Esophagus (tissue), 2 donors: ENCODE data around the gene LRP1B. TPM values are rescaled to one million over a fixed set of nuclear protein-coding genes. Genes with fewer than 3 reads are reported as not detected.

Experiments
- H3K27ac ChIP-seq, 2 donors: one replicate each; pipeline ENCODE4 v1.5.1; 2013; ENCODE audit warnings: low read depth in 2 of 2, mild to moderate bottlenecking in 2 of 2, inconsistent platforms in 1 of 2, low read length in 1 of 2, moderate library complexity in 1 of 2
- H3K27me3 ChIP-seq, 2 donors: one replicate each; pipeline ENCODE4 v1.6.1; 2013; ENCODE audit warnings: low read length in 2 of 2, control low read depth in 1 of 2, mild to moderate bottlenecking in 1 of 2; ENCODE audit not compliant: insufficient read depth in 2 of 2, control insufficient read depth in 1 of 2
- H3K36me3 ChIP-seq, 2 donors: one replicate each; pipeline ENCODE4 v1.6.1; 2013; ENCODE audit warnings: low read length in 1 of 2; ENCODE audit not compliant: control insufficient read depth in 2 of 2, insufficient read depth in 2 of 2
- H3K4me1 ChIP-seq, 2 donors: one replicate each; pipeline ENCODE4 v1.6.1; 2013; ENCODE audit warnings: low read length in 1 of 2; ENCODE audit not compliant: control insufficient read depth in 2 of 2, insufficient read depth in 2 of 2
- H3K4me3 ChIP-seq, 2 donors: one replicate each; pipeline ENCODE4 v1.5.1; 2013; ENCODE audit warnings: low read length in 2 of 2, mild to moderate bottlenecking in 2 of 2, low read depth in 1 of 2, moderate library complexity in 1 of 2
- H3K9me3 ChIP-seq, 2 donors: one replicate each; pipeline ENCODE4 v1.6.1; 2013; ENCODE audit warnings: mild to moderate bottlenecking in 2 of 2, low read depth in 1 of 2, low read length in 1 of 2, moderate library complexity in 1 of 2; ENCODE audit not compliant: control insufficient read depth in 2 of 2, insufficient read depth in 1 of 2
- WGBS, 2 donors: extraction: QIAGEN DNeasy Blood & Tissue Kit; methylation state at CpG; one replicate each; pipeline ENCODE4 v1.1.7; 2013; 5-methylcytosine and 5-hydroxymethylcytosine counted together
- polyA plus RNA-seq, 2 donors: library from polyadenylated mRNA; stranded (reverse); fragments of 200-250 nt; gene quantifications; one replicate each; pipeline ENCODE4 v1.2.3, GENCODE V29; 2013
- donor health status: healthy with polysubstance abuse.
- donor health status: Bipolar disorder and iron deficiency.

The LRP1B gene
- polyA plus RNA-seq, 2 donors, result 0.02 to 0.10 TPM

- H3K27ac ChIP-seq, result no peak overlapping the region
- H3K36me3 ChIP-seq, result no peaks in the 10 kb centered on the region
- no peaks in the 10 kb centered on the region for H3K9me3 ChIP-seq
- no peaks in the 10 kb centered on the region for H3K27me3 ChIP-seq
- no peaks in the 10 kb centered on the region for H3K4me1 ChIP-seq
- H3K4me3 ChIP-seq, result no peak overlapping the region
These were observed 1220.1 kb downstream of the LRP1B start for GRCh38 chr2:140910683-140911082.

- no peaks in the 10 kb centered on the region for H3K4me1 ChIP-seq
- no peak overlapping the region for H3K4me3 ChIP-seq
- no peak overlapping the region for H3K27ac ChIP-seq
- no peaks in the 10 kb centered on the region for H3K9me3 ChIP-seq
- no peaks in the 10 kb centered on the region for H3K36me3 ChIP-seq
- 55 to 56% methylated on average over 6 of the region's 6 CpGs for WGBS, 2 donors
- H3K27me3 ChIP-seq, result no peaks in the 10 kb centered on the region
These were observed 1225.6 kb downstream of the LRP1B start for GRCh38 chr2:140905083-140905781.

- no peaks in the 10 kb centered on the region for H3K27me3 ChIP-seq
- no peaks in the 10 kb centered on the region for H3K4me1 ChIP-seq
- WGBS, 2 donors, result 66 to 78% methylated on average over 9 of the region's 9 CpGs
- H3K36me3 ChIP-seq, result no peaks in the 10 kb centered on the region
- no peaks in the 10 kb centered on the region for H3K9me3 ChIP-seq
- H3K4me3 ChIP-seq, result no peak overlapping the region
- no peak overlapping the region for H3K27ac ChIP-seq
These were observed 1235.4 kb downstream of the LRP1B start for GRCh38 chr2:140895378-140895777.

GRCh38 chr2:140893685-140894084 lies 1237.1 kb downstream of the LRP1B start:
- Histone ChIP-seq H3K36me3 (no peaks in the 10 kb centered on the region), H3K4me3 (no peak overlapping the region), H3K9me3 (no peaks in the 10 kb centered on the region), H3K4me1 (no peaks in the 10 kb centered on the region), H3K27me3 (no peaks in the 10 kb centered on the region), H3K27ac (no peak overlapping the region)
- WGBS, 2 donors, result 73 to 76% methylated on average over 4 of the region's 4 CpGs

GRCh38 chr2:140892911-140893637 lies 1237.7 kb downstream of the LRP1B start:
- Histone ChIP-seq H3K27ac (no peak overlapping the region), H3K36me3 (no peaks in the 10 kb centered on the region), H3K4me3 (no peak overlapping the region), H3K4me1 (no peaks in the 10 kb centered on the region), H3K27me3 (no peaks in the 10 kb centered on the region), H3K9me3 (no peaks in the 10 kb centered on the region)
- WGBS, 2 donors, result 81 to 89% methylated on average over 3 of the region's 3 CpGs

GRCh38 chr2:140892436-140892835 lies 1238.4 kb downstream of the LRP1B start:
- Histone ChIP-seq H3K9me3 (no peaks in the 10 kb centered on the region), H3K27me3 (no peaks in the 10 kb centered on the region), H3K4me1 (no peaks in the 10 kb centered on the region), H3K4me3 (no peak overlapping the region), H3K27ac (no peak overlapping the region), H3K36me3 (no peaks in the 10 kb centered on the region)
- 90 to 91% methylated on average over 5 of the region's 5 CpGs for WGBS, 2 donors

- no peaks in the 10 kb centered on the region for H3K27me3 ChIP-seq
- H3K4me3 ChIP-seq, result no peak overlapping the region
- H3K4me1 ChIP-seq, result no peaks in the 10 kb centered on the region
- no peak overlapping the region for H3K27ac ChIP-seq
- no peaks in the 10 kb centered on the region for H3K9me3 ChIP-seq
- WGBS, 2 donors, result 49 to 70% methylated on average over 1 of the region's 1 CpG
- no peaks in the 10 kb centered on the region for H3K36me3 ChIP-seq
These were observed 1239.1 kb downstream of the LRP1B start for GRCh38 chr2:140891614-140892212.

- no peaks in the 10 kb centered on the region for H3K27me3 ChIP-seq
- H3K9me3 ChIP-seq, result no peaks in the 10 kb centered on the region
- H3K27ac ChIP-seq, result no peak overlapping the region
- 76 to 79% methylated on average over 5 of the region's 5 CpGs for WGBS, 2 donors
- H3K4me1 ChIP-seq, result no peaks in the 10 kb centered on the region
- H3K4me3 ChIP-seq, result no peak overlapping the region
- no peaks in the 10 kb centered on the region for H3K36me3 ChIP-seq
These were observed 1247.9 kb downstream of the LRP1B start for GRCh38 chr2:140882671-140883620.

GRCh38 chr2:140880573-140880972 lies 1250.2 kb downstream of the LRP1B start:
- H3K4me1 ChIP-seq, result no peaks in the 10 kb centered on the region
- no peak overlapping the region for H3K27ac ChIP-seq
- 50 to 63% methylated on average over 1 of the region's 1 CpG for WGBS, 2 donors

More at GRCh38 chr2:140880573-140880972, 1250.2 kb downstream of the LRP1B start:
- H3K27me3 ChIP-seq, result no peaks in the 10 kb centered on the region
- no peaks in the 10 kb centered on the region for H3K9me3 ChIP-seq
- no peaks in the 10 kb centered on the region for H3K36me3 ChIP-seq
- no peak overlapping the region for H3K4me3 ChIP-seq
